Tibial nerve (tissue), 4 donors: ENCODE results near the gene TTC3. TPM values are rescaled to one million over a fixed set of nuclear protein-coding genes. Genes with fewer than 3 reads are reported as not detected.

Experiments used
- DNase-seq, 2 donors: peaks; one replicate each; pipeline ENCODE4 v3.0.0-alpha.2; 2019; ENCODE audit warnings: low spot score in 2 of 2
- H3K27ac ChIP-seq, 4 donors: fragments of 200-600 bp; sonication (generic) in 3 of 4; one replicate each; pipeline ENCODE4 v1.5.1; 2017 to 2019; ENCODE audit warnings: mild to moderate bottlenecking in 1 of 4
- H3K27me3 ChIP-seq, 2 donors: fragments of 200-600 bp; sonication (generic) in 1 of 2; one replicate each; pipeline versions ENCODE4 v1.5.1 to v1.6.0; 2017 to 2019
- H3K36me3 ChIP-seq, 3 donors: fragments of 200-600 bp; sonication (generic); one replicate each; pipeline ENCODE4 v1.5.1; 2018 to 2019
- H3K4me1 ChIP-seq, 4 donors: fragments of 200-600 bp; sonication (generic) in 3 of 4; one replicate each; pipeline ENCODE4 v1.5.1; 2017 to 2019
- H3K4me3 ChIP-seq, 4 donors: fragments of 200-600 bp; sonication (generic) in 3 of 4; one replicate each; pipeline ENCODE4 v1.5.1; 2017 to 2019; ENCODE audit warnings: mild to moderate bottlenecking in 1 of 4, moderate library complexity in 1 of 4
- H3K9me3 ChIP-seq, 4 donors: fragments of 200-600 bp; sonication (generic) in 3 of 4; one replicate each; pipeline ENCODE4 v1.5.1; 2017 to 2019
- CTCF ChIP-seq, 5 experiments: fragments of 200-600 bp in 3 of 5; fragments of 450-650 bp in 2 of 5; sonication (generic) in 3 of 5; IDR thresholded peaks; one replicate each; pipeline ENCODE4 v1.5.1; 2016 to 2019; ENCODE audit warnings: antibody characterized with exemption in 5 of 5, mild to moderate bottlenecking in 3 of 5, moderate library complexity in 2 of 5
- EP300 ChIP-seq, 2 donors: sonication (generic); formaldehyde crosslinking; IDR thresholded peaks; one replicate each; pipeline ENCODE4 v1.6.1; 2017; ENCODE audit warnings: antibody characterized with exemption in 2 of 2, mild to moderate bottlenecking in 1 of 2
- POLR2A ChIP-seq, 2 donors: fragments of 450-650 bp; IDR thresholded peaks; one replicate each; pipeline ENCODE4 v1.6.1; 2017; ENCODE audit warnings: antibody characterized with exemption in 2 of 2, mild to moderate bottlenecking in 2 of 2, moderate library complexity in 2 of 2
- WGBS, 2 donors: methylation state at CpG; one replicate each; pipeline ENCODE4 v1.1.5; 2018; 5-methylcytosine and 5-hydroxymethylcytosine counted together
- total RNA-seq, 4 donors: library from RNA; depleted of rRNA; stranded (reverse); fragments of >200 nt; gene quantifications; one replicate each; pipeline ENCODE4 v1.1.0, GENCODE V29; 2016

TTC3 gene
- total RNA-seq, 4 donors from 2014 or later: 136 to 259 (median 158) TPM

GRCh38 chr21:37232274-37233018 lies 159.4 kb downstream of the TTC3 start:
- H3K4me1 ChIP-seq: peaks cover 0 to 1% (median 0%) of the 10 kb centered on the region in 4 donors
- 91 to 92% methylated on average over 19 of the region's 19 CpGs for WGBS, 2 donors
- H3K9me3 ChIP-seq: no peaks in the 10 kb centered on the region
- peaks cover 0 to 91% (median 15%) of the 10 kb centered on the region in 3 donors for H3K36me3 ChIP-seq
- no peak for DNase-seq
- TF ChIP-seq CTCF (IDR thresholded peaks at IDR 0.05) (no peak), POLR2A (IDR thresholded peaks at IDR 0.05) (no peak), EP300 (IDR thresholded peaks at IDR 0.05) (no peak)
- H3K27me3 ChIP-seq: no peaks in the 10 kb centered on the region
- H3K27ac ChIP-seq: no peak overlapping the region
- no peak overlapping the region for H3K4me3 ChIP-seq

- H3K27me3 ChIP-seq: no peaks in the 10 kb centered on the region
- WGBS, 2 donors: 93 to 95% methylated on average over 9 of the region's 9 CpGs
- no peak for DNase-seq
- H3K4me1 ChIP-seq: peaks cover 0 to 4% (median 0%) of the 10 kb centered on the region in 4 donors
- H3K4me3 ChIP-seq: no peak overlapping the region
- H3K9me3 ChIP-seq: no peaks in the 10 kb centered on the region
- TF ChIP-seq EP300 (IDR thresholded peaks at IDR 0.05) (no peak), POLR2A (IDR thresholded peaks at IDR 0.05) (no peak), CTCF (IDR thresholded peaks at IDR 0.05) (no peak)
- H3K27ac ChIP-seq: no peak overlapping the region
- peaks cover 0 to 91% (median 6%) of the 10 kb centered on the region in 3 donors for H3K36me3 ChIP-seq
Measured at GRCh38 chr21:37233551-37234146, 160.6 kb downstream of the TTC3 start.

GRCh38 chr21:37237346-37237745 lies 164.3 kb downstream of the TTC3 start:
- 84 to 93% methylated on average over 2 of the region's 2 CpGs for WGBS, 2 donors
- TF ChIP-seq CTCF (IDR thresholded peaks at IDR 0.05) (no peak), EP300 (IDR thresholded peaks at IDR 0.05) (no peak), POLR2A (IDR thresholded peaks at IDR 0.05) (no peak)
- Histone ChIP-seq H3K27me3 (no peaks in the 10 kb centered on the region), H3K36me3 (peaks cover 0 to 71% (median 0%) of the 10 kb centered on the region in 3 donors), H3K27ac (no peak overlapping the region), H3K4me1 (peaks cover 0 to 4% (median 0%) of the 10 kb centered on the region in 4 donors), H3K4me3 (no peak overlapping the region), H3K9me3 (no peaks in the 10 kb centered on the region)
- DNase-seq: no peak

GRCh38 chr21:37237764-37238163 lies 164.7 kb downstream of the TTC3 start:
- no peaks in the 10 kb centered on the region for H3K9me3 ChIP-seq
- H3K4me3 ChIP-seq: no peak overlapping the region
- H3K27me3 ChIP-seq: no peaks in the 10 kb centered on the region
- H3K36me3 ChIP-seq: peaks cover 0 to 67% (median 0%) of the 10 kb centered on the region in 3 donors
- no peak overlapping the region for H3K27ac ChIP-seq
- DNase-seq: no peak
- WGBS, 2 donors: 37 to 39% methylated on average over 4 of the region's 4 CpGs
- H3K4me1 ChIP-seq: peaks cover 0 to 4% (median 0%) of the 10 kb centered on the region in 4 donors
- TF ChIP-seq EP300 (IDR thresholded peaks at IDR 0.05) (no peak), POLR2A (IDR thresholded peaks at IDR 0.05) (no peak), CTCF (IDR thresholded peaks at IDR 0.05) (no peak)

DNA sequence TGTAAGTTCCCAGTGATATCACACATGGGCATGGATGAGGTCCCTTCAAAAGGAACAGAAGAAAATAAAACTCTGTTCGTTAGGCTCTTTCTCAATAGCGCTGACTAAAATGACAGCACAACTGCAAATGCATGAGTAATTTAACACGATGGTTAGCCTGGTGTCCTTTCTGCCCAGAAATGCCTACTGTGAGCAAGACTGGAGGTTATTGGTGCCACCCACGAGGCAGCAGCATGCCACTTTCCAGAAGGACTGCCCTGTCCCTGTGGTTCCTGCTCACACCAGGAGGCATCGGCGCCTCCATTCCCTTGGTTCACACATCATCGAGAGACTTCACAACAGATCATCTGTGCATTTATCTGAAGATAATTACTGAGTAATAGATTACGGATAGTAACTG lies 167.9 kb downstream of the TTC3 start:
- Histone ChIP-seq H3K4me3 (no peak overlapping the region), H3K27me3 (no peaks in the 10 kb centered on the region), H3K4me1 (peaks cover 0 to 17% (median 0%) of the 10 kb centered on the region in 4 donors), H3K9me3 (no peaks in the 10 kb centered on the region), H3K36me3 (peaks cover 0 to 41% (median 0%) of the 10 kb centered on the region in 3 donors), H3K27ac (no peak overlapping the region)
- WGBS, 2 donors: 90 to 92% methylated on average over 8 of the region's 8 CpGs
- no peak for TF ChIP-seq POLR2A (IDR thresholded peaks at IDR 0.05)
- TF ChIP-seq EP300 (IDR thresholded peaks at IDR 0.05): no peak
- TF ChIP-seq CTCF (IDR thresholded peaks at IDR 0.05): no peak
- DNase-seq: no peak
